DOHH2 (cell line): Measurements from ENCODE around the gene MRC2.
"Not testable (repeated sequence)": the region's sequence is repeated elsewhere in the genome, so short reads cannot be mapped to it uniquely, and the experiment has no call there.

Source experiments
- EZH2phosphoT487 ChIP-seq: fragments of 200-600 bp; sonication (generic); IDR thresholded peaks from 2 replicates; pipeline ENCODE4 v1.6.1; 2017; ENCODE audit warnings: borderline replicate concordance, mild to moderate bottlenecking, antibody characterized with exemption, low read length, moderate library complexity, mixed read lengths
- TF ChIP-seq, protein P1 (sequence below): fragments of 200-600 bp; sonication (generic); IDR thresholded peaks from one replicate; pipeline ENCODE4 v1.5.1; 2014; ENCODE audit warnings: antibody characterized with exemption, mild to moderate bottlenecking, low read depth, low read length; ENCODE audit not compliant: poor library complexity, severe bottlenecking

DNA sequence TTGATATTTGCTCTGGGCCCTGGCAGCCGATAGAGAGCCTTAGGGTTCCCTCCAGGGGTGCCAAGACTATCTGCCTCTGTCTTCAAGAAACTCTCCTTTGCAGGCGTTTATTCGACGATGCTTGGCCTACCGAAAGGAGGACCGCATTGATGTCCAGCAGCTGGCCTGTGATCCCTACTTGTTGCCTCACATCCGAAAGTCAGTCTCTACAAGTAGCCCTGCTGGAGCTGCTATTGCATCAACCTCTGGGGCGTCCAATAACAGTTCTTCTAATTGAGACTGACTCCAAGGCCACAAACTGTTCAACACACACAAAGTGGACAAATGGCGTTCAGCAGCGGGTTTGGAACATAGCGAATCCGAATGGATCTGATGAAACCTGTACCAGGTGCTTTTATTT, 15.2 kb upstream of the MRC2 start:
- TF ChIP-seq, protein P1, sequence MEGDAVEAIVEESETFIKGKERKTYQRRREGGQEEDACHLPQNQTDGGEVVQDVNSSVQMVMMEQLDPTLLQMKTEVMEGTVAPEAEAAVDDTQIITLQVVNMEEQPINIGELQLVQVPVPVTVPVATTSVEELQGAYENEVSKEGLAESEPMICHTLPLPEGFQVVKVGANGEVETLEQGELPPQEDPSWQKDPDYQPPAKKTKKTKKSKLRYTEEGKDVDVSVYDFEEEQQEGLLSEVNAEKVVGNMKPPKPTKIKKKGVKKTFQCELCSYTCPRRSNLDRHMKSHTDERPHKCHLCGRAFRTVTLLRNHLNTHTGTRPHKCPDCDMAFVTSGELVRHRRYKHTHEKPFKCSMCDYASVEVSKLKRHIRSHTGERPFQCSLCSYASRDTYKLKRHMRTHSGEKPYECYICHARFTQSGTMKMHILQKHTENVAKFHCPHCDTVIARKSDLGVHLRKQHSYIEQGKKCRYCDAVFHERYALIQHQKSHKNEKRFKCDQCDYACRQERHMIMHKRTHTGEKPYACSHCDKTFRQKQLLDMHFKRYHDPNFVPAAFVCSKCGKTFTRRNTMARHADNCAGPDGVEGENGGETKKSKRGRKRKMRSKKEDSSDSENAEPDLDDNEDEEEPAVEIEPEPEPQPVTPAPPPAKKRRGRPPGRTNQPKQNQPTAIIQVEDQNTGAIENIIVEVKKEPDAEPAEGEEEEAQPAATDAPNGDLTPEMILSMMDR = not testable (repeated sequence)
- TF ChIP-seq EZH2phosphoT487 = not testable (repeated sequence)
